Measurements from ENCODE around the gene MAP2K2.

DNA sequence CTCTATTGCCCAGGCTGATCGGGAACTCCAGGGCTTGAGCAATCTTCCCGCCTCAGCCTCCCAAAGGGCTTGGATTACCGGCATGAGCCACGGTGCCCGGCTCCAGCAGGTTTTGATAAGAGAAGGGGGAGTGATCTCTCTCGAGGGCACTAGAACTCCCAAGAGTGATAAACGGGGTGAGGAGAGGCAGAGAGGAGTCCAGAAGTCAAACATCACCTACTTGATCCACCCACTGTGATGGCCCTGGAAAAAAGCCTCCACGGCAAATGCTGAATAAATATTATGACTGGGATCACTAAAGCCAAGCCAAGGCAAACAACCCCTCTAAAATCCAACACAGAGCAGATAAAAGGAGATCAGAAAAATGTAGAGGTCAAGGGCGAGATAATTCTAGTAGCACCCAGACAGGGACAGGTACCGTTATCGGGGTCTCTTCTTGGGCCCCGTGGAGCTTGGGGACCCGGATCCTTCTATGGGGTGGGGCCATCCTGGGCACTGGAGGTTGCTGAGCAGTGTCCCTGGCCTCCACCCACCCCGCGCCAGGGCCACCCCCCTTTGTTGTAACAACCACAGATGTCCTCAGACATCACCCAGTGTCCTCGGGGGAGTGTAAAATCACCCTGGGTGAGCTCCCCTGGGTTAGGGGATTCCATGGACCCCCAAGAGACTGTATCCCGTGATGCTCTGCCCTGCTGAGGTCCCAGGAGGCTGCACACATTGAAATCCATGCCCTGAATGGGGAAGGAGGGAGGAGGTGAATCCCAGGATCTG is 25.8 kb upstream of the MAP2K2 start:
- TF ChIP-seq, protein P1, sequence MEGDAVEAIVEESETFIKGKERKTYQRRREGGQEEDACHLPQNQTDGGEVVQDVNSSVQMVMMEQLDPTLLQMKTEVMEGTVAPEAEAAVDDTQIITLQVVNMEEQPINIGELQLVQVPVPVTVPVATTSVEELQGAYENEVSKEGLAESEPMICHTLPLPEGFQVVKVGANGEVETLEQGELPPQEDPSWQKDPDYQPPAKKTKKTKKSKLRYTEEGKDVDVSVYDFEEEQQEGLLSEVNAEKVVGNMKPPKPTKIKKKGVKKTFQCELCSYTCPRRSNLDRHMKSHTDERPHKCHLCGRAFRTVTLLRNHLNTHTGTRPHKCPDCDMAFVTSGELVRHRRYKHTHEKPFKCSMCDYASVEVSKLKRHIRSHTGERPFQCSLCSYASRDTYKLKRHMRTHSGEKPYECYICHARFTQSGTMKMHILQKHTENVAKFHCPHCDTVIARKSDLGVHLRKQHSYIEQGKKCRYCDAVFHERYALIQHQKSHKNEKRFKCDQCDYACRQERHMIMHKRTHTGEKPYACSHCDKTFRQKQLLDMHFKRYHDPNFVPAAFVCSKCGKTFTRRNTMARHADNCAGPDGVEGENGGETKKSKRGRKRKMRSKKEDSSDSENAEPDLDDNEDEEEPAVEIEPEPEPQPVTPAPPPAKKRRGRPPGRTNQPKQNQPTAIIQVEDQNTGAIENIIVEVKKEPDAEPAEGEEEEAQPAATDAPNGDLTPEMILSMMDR (IDR thresholded peaks at IDR 0.05) = no peak
- no peak for TF ChIP-seq EZH2 (IDR thresholded peaks at IDR 0.05; ENCODE audit: borderline replicate concordance, insufficient read depth, low read depth, low read length, poor library complexity, severe bottlenecking)

Data from B cell (primary cell).